ENCODE data around the gene HERPUD1. TPM values are rescaled to one million over a fixed set of nuclear protein-coding genes. Genes with fewer than 3 reads are reported as not detected.
A peak's percentile ranks its signal among the peaks of the same experiment; 100 is the strongest.

HERPUD1 gene
- total and polyA plus RNA-seq, 2 of the 13 experiments (the other 11 are each of a cell fraction or from before 2014, with no cell fraction given), result 96.2 to 323 TPM

DNA sequence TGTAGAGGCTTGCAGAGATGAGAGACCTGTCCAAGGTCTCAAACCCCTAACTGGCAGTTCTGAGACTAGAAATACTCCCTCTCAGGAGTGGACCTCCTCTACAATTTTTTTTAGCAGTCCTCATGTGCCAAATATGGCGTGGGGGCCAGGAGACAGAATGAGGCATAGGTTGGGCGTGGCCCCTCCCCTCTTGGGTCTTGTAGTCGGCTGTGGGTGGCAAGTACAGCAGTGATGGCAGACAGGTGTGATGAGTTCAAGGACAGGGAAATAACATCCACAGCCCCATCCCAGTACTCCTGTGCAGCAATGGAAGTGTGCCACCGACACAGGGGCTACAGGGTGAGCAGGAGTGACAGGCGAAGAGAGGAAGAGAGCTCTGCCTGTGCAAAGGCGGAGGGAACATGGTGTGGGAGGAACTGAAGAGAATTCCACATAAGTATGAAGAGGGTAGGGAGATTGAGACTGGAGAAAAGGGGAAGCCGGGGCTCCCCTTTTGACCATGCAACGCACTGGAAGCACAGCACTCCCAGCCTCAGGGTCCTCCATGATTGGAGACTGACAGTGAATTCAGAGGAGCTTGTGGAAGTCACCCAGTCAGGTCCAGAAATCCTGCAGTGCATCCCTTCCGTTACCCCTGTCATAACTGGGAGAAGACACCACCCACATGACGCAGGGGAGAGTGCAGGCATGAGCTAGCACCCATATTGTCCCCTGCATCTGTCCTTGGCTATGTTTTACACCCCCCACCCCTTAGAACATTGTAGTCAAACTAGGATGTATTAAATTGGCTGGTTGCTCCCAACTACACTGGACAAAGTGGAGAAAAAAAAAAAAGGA lies 15.0 kb downstream of the HERPUD1 start (continued):
- no peak for TF ChIP-seq NR1H2 (CRISPR knock-in tag; IDR thresholded peaks at IDR 0.05; ENCODE audit: borderline replicate concordance, low read depth)
- TF ChIP-seq MTA1 (CRISPR knock-in tag; IDR thresholded peaks at IDR 0.05; ENCODE audit: borderline replicate concordance), result no peak
- TF ChIP-seq ZSCAN21 (CRISPR knock-in tag; IDR thresholded peaks at IDR 0.05; ENCODE audit: borderline replicate concordance), result 0 out of 2 replicates have a peak, but pooled peaks have one; percentile 53
- no peak for TF ChIP-seq TEAD2 (CRISPR knock-in tag; IDR thresholded peaks at IDR 0.05)
- TF ChIP-seq NFE2L1 (CRISPR knock-in tag; IDR thresholded peaks at IDR 0.05; ENCODE audit: borderline replicate concordance), result no peak
- TF ChIP-seq DNMT3B (CRISPR knock-in tag; conservative IDR thresholded peaks at IDR 0.05), result no peak; the same call in 1 of the 2 replicates
- TF ChIP-seq MBNL3 (CRISPR knock-in tag; conservative IDR thresholded peaks at IDR 0.05), result no peak
- TF ChIP-seq MAFG (CRISPR knock-in tag; IDR thresholded peaks at IDR 0.05), result no peak
- no peak for TF ChIP-seq ZNF367 (CRISPR knock-in tag; IDR thresholded peaks at IDR 0.05; ENCODE audit: borderline replicate concordance)
- TF ChIP-seq, protein P1, sequence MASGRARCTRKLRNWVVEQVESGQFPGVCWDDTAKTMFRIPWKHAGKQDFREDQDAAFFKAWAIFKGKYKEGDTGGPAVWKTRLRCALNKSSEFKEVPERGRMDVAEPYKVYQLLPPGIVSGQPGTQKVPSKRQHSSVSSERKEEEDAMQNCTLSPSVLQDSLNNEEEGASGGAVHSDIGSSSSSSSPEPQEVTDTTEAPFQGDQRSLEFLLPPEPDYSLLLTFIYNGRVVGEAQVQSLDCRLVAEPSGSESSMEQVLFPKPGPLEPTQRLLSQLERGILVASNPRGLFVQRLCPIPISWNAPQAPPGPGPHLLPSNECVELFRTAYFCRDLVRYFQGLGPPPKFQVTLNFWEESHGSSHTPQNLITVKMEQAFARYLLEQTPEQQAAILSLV (CRISPR knock-in tag; IDR thresholded peaks at IDR 0.05; ENCODE audit: borderline replicate concordance), result 0 out of 2 replicates have a peak, but pooled peaks have one; percentile 28
- TF ChIP-seq, protein P2, sequence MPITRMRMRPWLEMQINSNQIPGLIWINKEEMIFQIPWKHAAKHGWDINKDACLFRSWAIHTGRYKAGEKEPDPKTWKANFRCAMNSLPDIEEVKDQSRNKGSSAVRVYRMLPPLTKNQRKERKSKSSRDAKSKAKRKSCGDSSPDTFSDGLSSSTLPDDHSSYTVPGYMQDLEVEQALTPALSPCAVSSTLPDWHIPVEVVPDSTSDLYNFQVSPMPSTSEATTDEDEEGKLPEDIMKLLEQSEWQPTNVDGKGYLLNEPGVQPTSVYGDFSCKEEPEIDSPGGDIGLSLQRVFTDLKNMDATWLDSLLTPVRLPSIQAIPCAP (CRISPR knock-in tag; IDR thresholded peaks at IDR 0.05; ENCODE audit: low read depth), result no peak
- TF ChIP-seq, protein P3, sequence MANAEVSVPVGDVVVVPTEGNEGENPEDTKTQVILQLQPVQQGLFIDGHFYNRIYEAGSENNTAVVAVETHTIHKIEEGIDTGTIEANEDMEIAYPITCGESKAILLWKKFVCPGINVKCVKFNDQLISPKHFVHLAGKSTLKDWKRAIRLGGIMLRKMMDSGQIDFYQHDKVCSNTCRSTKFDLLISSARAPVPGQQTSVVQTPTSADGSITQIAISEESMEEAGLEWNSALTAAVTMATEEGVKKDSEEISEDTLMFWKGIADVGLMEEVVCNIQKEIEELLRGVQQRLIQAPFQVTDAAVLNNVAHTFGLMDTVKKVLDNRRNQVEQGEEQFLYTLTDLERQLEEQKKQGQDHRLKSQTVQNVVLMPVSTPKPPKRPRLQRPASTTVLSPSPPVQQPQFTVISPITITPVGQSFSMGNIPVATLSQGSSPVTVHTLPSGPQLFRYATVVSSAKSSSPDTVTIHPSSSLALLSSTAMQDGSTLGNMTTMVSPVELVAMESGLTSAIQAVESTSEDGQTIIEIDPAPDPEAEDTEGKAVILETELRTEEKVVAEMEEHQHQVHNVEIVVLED (CRISPR knock-in tag; IDR thresholded peaks at IDR 0.05; ENCODE audit: borderline replicate concordance), result no peak
- TF ChIP-seq SALL1 (CRISPR knock-in tag; IDR thresholded peaks at IDR 0.05), result peak; percentile 61
- no peak for TF ChIP-seq ZFYVE20 (CRISPR knock-in tag; IDR thresholded peaks at IDR 0.05; ENCODE audit: borderline replicate concordance, low read depth)
- no peak for TF ChIP-seq RNF2 (conservative IDR thresholded peaks at IDR 0.05; ENCODE audit: low read depth)
- no peak for TF ChIP-seq RFXAP (CRISPR knock-in tag; IDR thresholded peaks at IDR 0.05; ENCODE audit: borderline replicate concordance)
- no peak for TF ChIP-seq SNRNP70 (IDR thresholded peaks at IDR 0.05; ENCODE audit: low read depth, low read length)
- TF ChIP-seq, protein P4, sequence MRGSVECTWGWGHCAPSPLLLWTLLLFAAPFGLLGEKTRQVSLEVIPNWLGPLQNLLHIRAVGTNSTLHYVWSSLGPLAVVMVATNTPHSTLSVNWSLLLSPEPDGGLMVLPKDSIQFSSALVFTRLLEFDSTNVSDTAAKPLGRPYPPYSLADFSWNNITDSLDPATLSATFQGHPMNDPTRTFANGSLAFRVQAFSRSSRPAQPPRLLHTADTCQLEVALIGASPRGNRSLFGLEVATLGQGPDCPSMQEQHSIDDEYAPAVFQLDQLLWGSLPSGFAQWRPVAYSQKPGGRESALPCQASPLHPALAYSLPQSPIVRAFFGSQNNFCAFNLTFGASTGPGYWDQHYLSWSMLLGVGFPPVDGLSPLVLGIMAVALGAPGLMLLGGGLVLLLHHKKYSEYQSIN (CRISPR knock-in tag; IDR thresholded peaks at IDR 0.05; ENCODE audit: borderline replicate concordance), result no peak
- TF ChIP-seq, protein P5, sequence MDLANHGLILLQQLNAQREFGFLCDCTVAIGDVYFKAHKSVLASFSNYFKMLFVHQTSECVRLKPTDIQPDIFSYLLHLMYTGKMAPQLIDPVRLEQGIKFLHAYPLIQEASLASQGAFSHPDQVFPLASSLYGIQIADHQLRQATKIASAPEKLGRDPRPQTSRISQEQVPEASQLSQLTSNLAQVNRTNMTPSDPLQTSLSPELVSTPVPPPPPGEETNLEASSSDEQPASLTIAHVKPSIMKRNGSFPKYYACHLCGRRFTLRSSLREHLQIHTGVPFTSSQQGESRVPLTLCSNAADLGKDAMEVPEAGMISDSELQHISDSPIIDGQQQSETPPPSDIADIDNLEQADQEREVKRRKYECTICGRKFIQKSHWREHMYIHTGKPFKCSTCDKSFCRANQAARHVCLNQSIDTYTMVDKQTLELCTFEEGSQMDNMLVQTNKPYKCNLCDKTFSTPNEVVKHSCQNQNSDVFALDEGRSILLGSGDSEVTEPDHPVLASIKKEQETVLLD (CRISPR knock-in tag; IDR thresholded peaks at IDR 0.05; ENCODE audit: low read depth), result no peak
- 0 out of 2 replicates have a peak, but pooled peaks have one; percentile 20 for TF ChIP-seq RXRA (CRISPR knock-in tag; IDR thresholded peaks at IDR 0.05)
